HFFc6 (cell line): Measurements from ENCODE around the gene PRELID2. TPM values are rescaled to one million over a fixed set of nuclear protein-coding genes. Genes with fewer than 3 reads are reported as not detected.

Experiments
- DNase-seq: peaks from one replicate; pipeline ENCODE4 v3.0.0-alpha.2; 2018
- H3K27ac Mint-ChIP-seq: 2 replicates; pipeline ENCODE4 v1.8.0; 2020; ENCODE audit warnings: mild to moderate bottlenecking, mixed read lengths
- H3K27me3 Mint-ChIP-seq: 2 replicates; pipeline ENCODE4 v1.8.0; 2021; ENCODE audit warnings: mild to moderate bottlenecking, moderate library complexity, mixed read lengths; ENCODE audit not compliant: insufficient read depth
- H3K36me3 Mint-ChIP-seq: 2 replicates; pipeline ENCODE4 v1.8.0; 2021; ENCODE audit warnings: low read depth, mixed read lengths
- H3K4me1 Mint-ChIP-seq: 2 replicates; pipeline ENCODE4 v1.8.0; 2020; ENCODE audit warnings: low read depth, mixed read lengths
- H3K4me3 Mint-ChIP-seq: 2 replicates; pipeline ENCODE4 v1.8.0; 2020; ENCODE audit warnings: mild to moderate bottlenecking, moderate library complexity, mixed read lengths
- H3K9me3 Mint-ChIP-seq: 2 replicates; pipeline ENCODE4 v1.8.0; 2020; ENCODE audit warnings: mild to moderate bottlenecking, mixed read lengths
- total RNA-seq, 6 experiments: library from RNA; stranded (reverse); fragmentation: NEBNext Ultra II Directional; extraction: Animal tissue kit (Norgen Biotek cat#: 25700); gene quantifications; 2 replicates in 1 of 6; 3 replicates in 5 of 6; pipeline ENCODE4 v1.2.3, GENCODE V29; 2021
- TF ChIP-seq, protein P1 (sequence below): fragments of 200-600 bp; sonication (generic); IDR thresholded peaks from 2 replicates; pipeline ENCODE4 v1.5.0; 2021; ENCODE audit warnings: antibody characterized with exemption, mild to moderate bottlenecking

The PRELID2 gene
- total RNA-seq, 6 experiments from 2014 or later, result 3.6 to 8.8 (median 6.4) TPM

DNA sequence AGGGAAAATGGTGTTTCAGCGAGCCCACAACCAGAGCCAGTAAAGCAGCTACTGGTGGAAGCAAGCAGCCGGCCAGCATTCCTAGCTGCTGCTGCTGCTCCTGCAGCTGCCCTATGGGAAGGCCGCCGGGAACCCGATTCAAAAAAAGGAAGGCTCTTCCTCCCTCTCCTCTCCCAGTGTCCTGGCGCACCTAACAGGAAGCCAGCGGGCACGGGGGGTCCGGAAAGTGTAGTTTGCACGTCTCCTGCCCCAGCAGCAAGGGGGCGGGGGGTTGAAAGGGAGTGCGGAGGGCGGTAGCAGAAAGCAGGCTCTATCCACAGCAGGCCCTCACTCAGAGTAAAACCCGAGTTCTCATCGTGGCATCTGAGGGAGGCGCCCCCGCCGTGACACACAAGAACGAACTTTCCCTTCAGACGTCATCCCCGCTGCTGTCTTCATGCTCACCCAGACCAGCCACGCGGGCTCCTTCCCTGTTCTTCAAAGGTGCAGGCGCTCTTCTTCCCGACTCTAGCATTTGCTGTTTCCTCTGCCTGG, 21.2 kb upstream of the PRELID2 start:
- Mint-ChIP-seq H3K36me3 (no peaks in the 10 kb centered on the region), H3K4me3 (peak overlapping the region; percentile 78), H3K4me1 (peaks cover 25% of the 10 kb centered on the region), H3K27ac (peak overlapping the region; percentile 88), H3K9me3 (no peaks in the 10 kb centered on the region), H3K27me3 (no peaks in the 10 kb centered on the region; the same call in 1 of the 2 replicates)
- TF ChIP-seq, protein P1, sequence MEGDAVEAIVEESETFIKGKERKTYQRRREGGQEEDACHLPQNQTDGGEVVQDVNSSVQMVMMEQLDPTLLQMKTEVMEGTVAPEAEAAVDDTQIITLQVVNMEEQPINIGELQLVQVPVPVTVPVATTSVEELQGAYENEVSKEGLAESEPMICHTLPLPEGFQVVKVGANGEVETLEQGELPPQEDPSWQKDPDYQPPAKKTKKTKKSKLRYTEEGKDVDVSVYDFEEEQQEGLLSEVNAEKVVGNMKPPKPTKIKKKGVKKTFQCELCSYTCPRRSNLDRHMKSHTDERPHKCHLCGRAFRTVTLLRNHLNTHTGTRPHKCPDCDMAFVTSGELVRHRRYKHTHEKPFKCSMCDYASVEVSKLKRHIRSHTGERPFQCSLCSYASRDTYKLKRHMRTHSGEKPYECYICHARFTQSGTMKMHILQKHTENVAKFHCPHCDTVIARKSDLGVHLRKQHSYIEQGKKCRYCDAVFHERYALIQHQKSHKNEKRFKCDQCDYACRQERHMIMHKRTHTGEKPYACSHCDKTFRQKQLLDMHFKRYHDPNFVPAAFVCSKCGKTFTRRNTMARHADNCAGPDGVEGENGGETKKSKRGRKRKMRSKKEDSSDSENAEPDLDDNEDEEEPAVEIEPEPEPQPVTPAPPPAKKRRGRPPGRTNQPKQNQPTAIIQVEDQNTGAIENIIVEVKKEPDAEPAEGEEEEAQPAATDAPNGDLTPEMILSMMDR, result no peak
- peak; percentile 32 for DNase-seq

DNA sequence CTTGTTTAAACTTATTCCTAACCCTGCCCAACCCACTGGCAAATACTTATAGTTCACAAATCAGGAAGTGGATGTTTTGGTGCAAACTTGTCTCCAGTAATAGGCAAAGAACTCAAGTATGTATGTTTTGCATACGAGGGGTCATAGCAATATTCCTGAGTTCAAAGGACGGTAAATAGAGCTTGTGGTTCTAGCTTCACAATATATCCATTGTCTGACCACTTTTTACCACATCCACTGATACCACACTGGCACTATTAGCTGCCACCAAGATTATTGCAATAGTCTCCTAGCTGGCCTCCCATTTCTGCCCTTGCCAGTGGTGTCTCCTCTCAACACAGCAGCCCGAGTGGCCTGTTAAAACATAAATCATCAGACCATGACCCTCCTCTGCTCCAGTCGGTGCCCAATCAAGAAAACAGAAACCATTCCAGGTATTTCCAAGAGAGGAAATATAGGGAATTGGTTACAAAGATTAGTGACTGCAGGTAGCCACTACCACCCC, 20.7 kb upstream of the PRELID2 start:
- no peaks in the 10 kb centered on the region for H3K36me3 Mint-ChIP-seq
- no peaks in the 10 kb centered on the region for H3K9me3 Mint-ChIP-seq
- no peak for DNase-seq
- peak overlapping the region; percentile 78 for H3K4me3 Mint-ChIP-seq
- peak overlapping the region; percentile 88 for H3K27ac Mint-ChIP-seq
- TF ChIP-seq, protein P1, result no peak
- H3K27me3 Mint-ChIP-seq, result no peaks in the 10 kb centered on the region; the same call in 1 of the 2 replicates
- peaks cover 25% of the 10 kb centered on the region for H3K4me1 Mint-ChIP-seq

DNA sequence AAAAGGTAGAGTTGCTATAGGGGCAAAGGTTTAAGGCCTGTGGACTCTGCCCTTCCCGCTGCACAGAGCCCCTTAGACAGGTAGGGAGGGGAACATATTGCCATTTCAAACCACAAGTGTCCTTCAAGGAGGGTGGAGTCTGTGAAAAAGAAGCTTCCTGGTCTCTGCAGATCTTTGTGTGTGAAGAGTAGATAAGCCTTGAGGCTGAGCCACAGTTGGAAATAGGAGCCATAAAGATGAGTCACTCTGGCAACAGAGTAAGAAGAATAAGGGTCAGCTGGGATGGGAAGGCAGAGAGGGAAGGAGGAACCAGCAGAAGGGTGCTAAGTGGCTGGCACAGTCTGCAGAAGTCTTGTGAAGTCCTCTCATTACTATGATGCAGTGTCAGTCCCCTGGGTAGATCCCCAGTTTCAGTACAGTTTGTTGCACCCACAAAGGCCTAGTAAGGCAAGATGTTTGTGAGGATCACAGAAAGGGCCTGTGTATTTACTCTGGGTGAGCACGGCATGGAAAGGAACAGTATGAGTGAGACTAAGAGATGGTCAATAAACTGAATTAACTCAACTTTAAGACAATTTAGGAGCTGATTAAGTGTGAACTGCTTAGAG, 19.6 kb upstream of the PRELID2 start:
- Mint-ChIP-seq H3K4me1 (peaks cover 25% of the 10 kb centered on the region), H3K36me3 (no peaks in the 10 kb centered on the region), H3K27ac (peak overlapping the region; percentile 46; the same call in 1 of the 2 replicates), H3K27me3 (no peaks in the 10 kb centered on the region; the same call in 1 of the 2 replicates), H3K4me3 (no peak overlapping the region), H3K9me3 (no peaks in the 10 kb centered on the region)
- TF ChIP-seq, protein P1, result no peak
- DNase-seq, result peak; percentile 64

DNA sequence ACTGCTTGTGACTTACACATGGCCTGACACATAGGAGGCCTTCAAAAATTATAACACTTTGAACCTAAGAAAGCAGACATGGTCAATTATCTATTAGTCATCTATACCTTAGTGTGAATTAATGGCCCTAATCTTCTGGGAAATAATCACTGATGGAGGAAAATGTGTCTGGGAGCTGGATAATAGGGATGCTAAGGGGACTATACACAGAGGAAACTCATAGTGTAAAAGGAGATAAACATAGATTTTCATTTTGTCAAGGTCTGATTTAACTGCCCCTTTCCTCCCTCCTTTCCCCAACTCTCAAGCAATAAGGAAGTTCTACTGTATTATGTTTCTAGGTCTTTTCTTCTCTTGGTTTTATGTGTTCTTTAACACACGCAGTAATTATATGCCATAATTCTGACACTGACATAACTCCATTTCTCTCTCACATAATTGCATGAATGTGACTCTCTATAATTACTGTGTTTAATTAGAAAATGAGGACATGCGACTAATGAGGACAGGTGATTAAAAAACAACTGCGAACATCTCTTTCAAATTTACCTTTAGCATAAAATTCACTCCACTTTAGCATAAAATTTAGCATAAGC, 18.7 kb upstream of the PRELID2 start:
- Mint-ChIP-seq H3K9me3 (no peaks in the 10 kb centered on the region), H3K4me1 (peaks cover 33% of the 10 kb centered on the region), H3K27me3 (no peaks in the 10 kb centered on the region), H3K4me3 (no peak overlapping the region), H3K27ac (no peak overlapping the region), H3K36me3 (no peaks in the 10 kb centered on the region)
- no peak for DNase-seq
- TF ChIP-seq, protein P1, result no peak

DNA sequence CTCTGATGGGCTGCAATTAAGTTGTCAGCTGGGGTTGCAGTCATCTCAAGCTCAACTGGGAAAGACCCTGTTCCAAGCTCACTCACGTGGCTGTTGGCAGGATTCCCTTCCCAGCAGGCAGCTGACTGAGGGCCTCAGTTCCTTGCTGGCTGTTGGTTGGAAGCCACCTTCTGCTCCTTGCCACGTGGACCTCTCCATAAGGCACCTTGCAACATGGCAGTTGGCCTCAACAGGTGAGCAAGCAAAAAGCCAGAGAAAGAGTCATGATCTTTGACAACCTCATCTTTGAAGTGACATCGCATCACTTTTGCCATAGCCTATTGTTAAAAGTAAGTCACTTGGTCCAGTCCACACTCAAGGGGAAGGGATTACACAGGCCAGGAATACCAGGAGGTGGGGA, 17.8 kb upstream of the PRELID2 start:
- Mint-ChIP-seq H3K27me3 (no peaks in the 10 kb centered on the region), H3K9me3 (no peaks in the 10 kb centered on the region), H3K27ac (no peak overlapping the region), H3K4me1 (peaks cover 42% of the 10 kb centered on the region), H3K36me3 (no peaks in the 10 kb centered on the region), H3K4me3 (no peak overlapping the region)
- TF ChIP-seq, protein P1, result no peak
- DNase-seq, result no peak
